ENCODE measurements around the gene PWP1.

PWP1 gene

GRCh38 chr12:107685360-107686248, at the start of gene PWP1:
Gene PWP1, plus strand, starts transcription at chr12:107685799. Its CDS starts 101 bp downstream, at chr12:107685900.
- in situ Hi-C loops (cut with MboI; ENCODE audit: low pct_unique_long_range_greater_than_20kb, low sequenced_read_pairs, unreplicated experiment) = loop anchor here (10.0 kb wide), 1 partner anchor 199 kb away; no protein-coding TSS in a partner anchor
- peak; percentile 94 for DNase-seq (ENCODE audit: low spot score)
- TF ChIP-seq, protein P1, sequence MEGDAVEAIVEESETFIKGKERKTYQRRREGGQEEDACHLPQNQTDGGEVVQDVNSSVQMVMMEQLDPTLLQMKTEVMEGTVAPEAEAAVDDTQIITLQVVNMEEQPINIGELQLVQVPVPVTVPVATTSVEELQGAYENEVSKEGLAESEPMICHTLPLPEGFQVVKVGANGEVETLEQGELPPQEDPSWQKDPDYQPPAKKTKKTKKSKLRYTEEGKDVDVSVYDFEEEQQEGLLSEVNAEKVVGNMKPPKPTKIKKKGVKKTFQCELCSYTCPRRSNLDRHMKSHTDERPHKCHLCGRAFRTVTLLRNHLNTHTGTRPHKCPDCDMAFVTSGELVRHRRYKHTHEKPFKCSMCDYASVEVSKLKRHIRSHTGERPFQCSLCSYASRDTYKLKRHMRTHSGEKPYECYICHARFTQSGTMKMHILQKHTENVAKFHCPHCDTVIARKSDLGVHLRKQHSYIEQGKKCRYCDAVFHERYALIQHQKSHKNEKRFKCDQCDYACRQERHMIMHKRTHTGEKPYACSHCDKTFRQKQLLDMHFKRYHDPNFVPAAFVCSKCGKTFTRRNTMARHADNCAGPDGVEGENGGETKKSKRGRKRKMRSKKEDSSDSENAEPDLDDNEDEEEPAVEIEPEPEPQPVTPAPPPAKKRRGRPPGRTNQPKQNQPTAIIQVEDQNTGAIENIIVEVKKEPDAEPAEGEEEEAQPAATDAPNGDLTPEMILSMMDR (IDR thresholded peaks at IDR 0.05; ENCODE audit: extremely low read depth, insufficient read depth, missing control alignments) = no peak

GRCh38 chr12:107641154-107641553, 44.4 kb upstream of the PWP1 start:
- TF ChIP-seq, protein P1 (IDR thresholded peaks at IDR 0.05; ENCODE audit: extremely low read depth, insufficient read depth, missing control alignments) = no peak
- no peak for DNase-seq (ENCODE audit: low spot score)
- in situ Hi-C loops (cut with MboI; ENCODE audit: low pct_unique_long_range_greater_than_20kb, low sequenced_read_pairs, unreplicated experiment) = no loop called here

GRCh38 chr12:107642240-107642639, 43.4 kb upstream of the PWP1 start:
- in situ Hi-C loops (cut with MboI; ENCODE audit: low pct_unique_long_range_greater_than_20kb, low sequenced_read_pairs, unreplicated experiment) = no loop called here
- DNase-seq (ENCODE audit: low spot score) = no peak
- TF ChIP-seq, protein P1 (IDR thresholded peaks at IDR 0.05; ENCODE audit: extremely low read depth, insufficient read depth, missing control alignments) = no peak

DNA sequence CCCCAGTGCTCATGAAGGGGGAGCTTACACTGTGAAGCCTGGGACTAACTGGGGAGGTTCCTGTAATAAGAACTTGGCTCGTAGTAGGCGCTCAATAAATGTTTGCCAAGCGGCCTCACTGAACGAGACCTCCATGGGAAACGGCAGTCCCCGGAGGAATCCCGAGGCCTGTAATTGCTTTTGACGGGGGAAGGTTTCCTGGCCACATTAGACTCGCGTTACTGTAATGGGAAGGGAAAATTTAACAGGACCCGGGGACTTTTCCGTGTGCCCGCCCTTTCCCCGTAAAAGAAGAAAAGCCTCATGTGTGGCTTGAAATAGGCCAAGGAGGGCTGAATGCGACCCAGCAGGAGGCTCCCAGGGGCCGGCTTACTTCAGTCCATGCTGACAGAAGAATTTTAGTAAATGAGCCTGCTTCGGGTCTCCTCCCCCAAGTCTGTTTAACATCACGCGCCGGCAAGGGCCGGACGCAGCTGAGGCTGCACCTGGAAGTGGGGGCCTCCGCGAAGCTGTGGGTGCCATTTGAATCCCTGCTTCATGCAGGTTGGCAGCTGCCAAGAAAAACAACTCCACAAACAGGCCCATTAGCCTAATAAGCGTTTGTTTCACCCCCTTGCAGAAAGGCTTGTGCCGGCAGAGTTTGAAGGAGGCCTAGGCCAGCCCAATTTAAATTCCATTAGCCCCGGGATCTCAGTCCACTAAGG, 39.8 kb upstream of the PWP1 start:
- in situ Hi-C loops (cut with MboI; ENCODE audit: low pct_unique_long_range_greater_than_20kb, low sequenced_read_pairs, unreplicated experiment) = no loop called here
- TF ChIP-seq, protein P1 (IDR thresholded peaks at IDR 0.05; ENCODE audit: extremely low read depth, insufficient read depth, missing control alignments) = no peak
- DNase-seq (ENCODE audit: low spot score) = no peak

GRCh38 chr12:107646436-107646835, 39.2 kb upstream of the PWP1 start:
- TF ChIP-seq, protein P1 (IDR thresholded peaks at IDR 0.05; ENCODE audit: extremely low read depth, insufficient read depth, missing control alignments) = no peak
- no peak for DNase-seq (ENCODE audit: low spot score)
- in situ Hi-C loops (cut with MboI; ENCODE audit: low pct_unique_long_range_greater_than_20kb, low sequenced_read_pairs, unreplicated experiment) = no loop called here

DNA sequence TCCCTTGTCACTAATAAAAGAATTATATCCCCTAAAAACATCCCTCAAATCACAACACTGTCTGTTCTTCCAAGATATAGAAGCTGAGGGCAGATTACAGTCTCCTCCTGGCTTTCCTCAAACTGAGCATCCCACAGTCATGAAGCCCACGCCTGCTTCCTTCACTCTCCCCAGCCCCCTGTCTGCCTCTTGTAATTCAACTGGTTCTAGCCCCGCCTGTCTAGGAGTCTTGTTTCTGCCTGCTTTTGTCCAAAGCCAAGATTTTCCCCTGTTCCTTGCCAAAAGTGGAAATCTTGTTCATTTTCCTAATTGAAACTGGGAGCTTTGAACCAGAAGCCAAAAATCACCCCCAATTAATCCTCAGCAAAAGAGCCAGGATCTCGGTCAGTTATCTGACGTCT, 35.9 kb upstream of the PWP1 start:
- DNase-seq (ENCODE audit: low spot score) = no peak
- TF ChIP-seq, protein P1 (IDR thresholded peaks at IDR 0.05; ENCODE audit: extremely low read depth, insufficient read depth, missing control alignments) = no peak
- in situ Hi-C loops (cut with MboI; ENCODE audit: low pct_unique_long_range_greater_than_20kb, low sequenced_read_pairs, unreplicated experiment) = no loop called here
